HG03095 (cell line): ENCODE measurements around the gene CNIH1.
"Not testable (repeated sequence)": the region's sequence is repeated elsewhere in the genome, so short reads cannot be mapped to it uniquely, and the experiment has no call there.

ENCODE experiments used
- ATAC-seq: cut with Tn5 transposase; IDR thresholded peaks from one replicate; pipeline ENCODE4 v1.9.1; 2021; ENCODE audit warnings: moderate library complexity; ENCODE audit not compliant: unreplicated experiment

CNIH1 gene

DNA sequence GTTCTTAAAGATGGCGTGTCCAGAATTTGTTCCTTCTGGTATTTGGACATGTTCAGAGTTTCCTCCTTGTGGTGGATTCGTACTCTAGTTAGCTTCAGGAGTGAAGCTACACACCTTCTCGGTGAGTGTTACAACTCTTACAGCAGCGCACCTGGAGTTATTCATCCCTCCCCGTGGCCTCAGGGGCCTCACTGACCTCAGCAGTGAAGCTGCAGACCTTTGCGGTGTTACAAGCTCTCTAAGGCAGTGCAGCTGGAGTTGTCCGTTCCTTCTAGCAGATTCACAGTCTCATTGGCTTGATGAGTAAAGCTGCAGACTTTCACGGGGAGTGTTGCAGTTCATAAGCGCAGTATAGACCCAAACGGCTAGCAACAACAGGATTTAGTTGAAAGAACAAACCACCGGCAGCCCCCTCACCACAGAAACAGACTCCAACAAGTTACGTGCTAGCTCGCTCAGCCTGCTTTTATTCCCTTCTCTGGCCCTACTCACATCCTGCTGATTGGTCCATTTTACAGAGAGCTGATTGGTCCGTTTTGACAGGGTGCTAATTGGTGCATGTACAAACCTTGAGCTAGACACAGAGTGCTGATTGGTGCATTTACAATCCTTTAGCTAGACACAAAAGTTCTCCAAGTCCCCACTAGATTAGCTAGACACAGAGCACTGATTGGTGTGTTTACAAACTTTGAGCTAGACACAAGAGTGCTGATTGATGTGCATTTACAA is 48.9 kb downstream of the CNIH1 start:
- no peak for ATAC-seq

DNA sequence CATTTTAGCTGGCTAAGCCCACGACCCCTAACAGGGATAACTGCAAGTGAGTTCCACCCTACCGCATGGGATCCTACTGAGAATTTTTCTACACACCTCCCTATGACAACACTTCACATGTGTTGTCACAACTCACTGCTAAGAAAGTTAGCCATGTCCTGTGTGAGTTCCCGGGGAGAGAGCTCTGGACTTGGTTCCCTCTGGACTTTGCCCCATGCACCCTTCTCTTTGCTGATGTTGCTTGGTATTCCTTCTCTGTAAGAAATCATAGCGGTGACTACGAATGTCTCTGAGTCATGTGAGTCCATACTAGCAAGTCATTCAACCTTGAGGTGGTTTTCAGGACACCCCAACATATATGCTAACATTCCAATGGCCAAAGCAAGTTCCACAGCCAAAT is 53.8 kb downstream of the CNIH1 start:
- ATAC-seq = no peak

- ATAC-seq = no peak
These were observed 55.6 kb downstream of the CNIH1 start for GRCh38 chr14:54385556-54385955.

- ATAC-seq = no peak
These were observed 57.3 kb downstream of the CNIH1 start for GRCh38 chr14:54383835-54384234.

DNA sequence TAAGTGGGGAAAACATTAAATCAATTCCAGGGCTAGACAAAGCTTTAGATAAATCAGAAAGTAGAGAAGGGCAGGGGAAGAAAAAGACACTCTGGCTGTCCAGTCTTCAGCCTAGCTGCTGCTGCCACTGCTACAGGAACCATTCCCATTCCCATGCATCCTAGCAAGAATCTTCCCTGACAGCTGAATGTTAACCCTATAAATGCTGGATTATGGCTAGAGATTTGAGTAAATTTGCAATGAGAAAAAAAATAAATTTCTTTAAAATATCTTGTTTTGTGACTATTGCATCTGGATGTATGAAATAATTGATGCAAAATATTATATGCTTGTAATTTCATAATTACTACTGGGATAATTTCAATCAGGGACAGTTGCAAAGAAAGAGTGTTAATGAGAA is 59.4 kb downstream of the CNIH1 start:
- no peak for ATAC-seq

- ATAC-seq = not testable (repeated sequence)
These were observed 60.6 kb downstream of the CNIH1 start for GRCh38 chr14:54380558-54380957.

GRCh38 chr14:54378893-54379292 is 62.3 kb downstream of the CNIH1 start:
- ATAC-seq = not testable (repeated sequence)

DNA sequence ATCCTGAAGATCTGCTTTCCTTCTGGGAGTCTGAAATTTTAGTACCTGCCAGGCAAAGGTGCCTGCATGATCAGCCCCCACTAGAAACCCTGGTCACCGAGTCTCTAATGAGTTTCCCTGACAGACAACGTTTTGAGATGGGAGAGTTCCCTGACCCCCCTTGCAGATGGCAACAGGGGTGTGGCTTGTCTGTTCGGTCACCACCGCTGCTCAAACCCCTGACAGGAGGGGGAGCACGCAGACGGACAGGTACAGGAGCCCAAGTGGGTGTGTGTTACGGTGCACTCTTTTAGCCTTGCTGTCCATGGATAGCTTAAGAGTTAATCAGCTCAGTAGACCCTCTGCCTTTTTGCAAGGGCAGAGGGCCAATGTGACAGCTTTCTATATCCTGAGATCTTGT is 63.7 kb downstream of the CNIH1 start:
- ATAC-seq = no peak

- no peak for ATAC-seq
These were observed 66.9 kb downstream of the CNIH1 start for GRCh38 chr14:54374117-54374884.
